ENCODE measurements around the gene SCN8A.
"Not testable (repeated sequence)": the region's sequence is repeated elsewhere in the genome, so short reads cannot be mapped to it uniquely, and the experiment has no call there.

Gene SCN8A

GRCh38 chr12:51591016-51591901 lies at the start of gene SCN8A:
SCN8A (plus strand) TSS chr12:51591233; CDS start chr12:51662818, 71,585 bp downstream.
- H3K4me1 Mint-ChIP-seq (ENCODE audit: low read depth) = peaks cover 18% of the 10 kb centered on the region
- H3K36me3 Mint-ChIP-seq (ENCODE audit: low read depth) = no peaks in the 10 kb centered on the region
- H3K27me3 Mint-ChIP-seq = peaks cover 58% of the 10 kb centered on the region
- peak within 1 kb of the TSS; percentile 85 for H3K27ac Mint-ChIP-seq
- peak; percentile 63 for DNase-seq
- H3K9me3 Mint-ChIP-seq = no peaks in the 10 kb centered on the region
- peak within 1 kb of the TSS; percentile 84 for H3K4me3 Mint-ChIP-seq

DNA sequence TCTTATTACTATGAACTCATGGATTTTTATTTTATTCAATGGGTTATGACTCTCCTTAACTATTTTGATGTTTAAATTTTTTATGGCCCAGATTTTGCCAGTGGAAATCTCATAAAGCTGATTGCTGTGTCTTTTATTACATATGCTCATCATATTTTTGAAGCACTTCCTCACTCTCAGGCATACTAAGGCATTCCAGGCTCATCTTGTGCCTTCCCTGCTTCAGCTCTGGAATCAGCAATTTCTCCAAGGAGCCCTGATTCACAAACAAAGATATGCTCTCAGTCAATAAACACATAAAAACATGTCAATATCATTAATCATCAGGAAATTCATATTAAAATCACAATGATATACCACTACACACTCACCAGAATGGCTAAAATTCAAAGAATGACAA lies 44.9 kb upstream of the SCN8A start:
- H3K4me1 Mint-ChIP-seq (ENCODE audit: low read depth) = no peaks in the 10 kb centered on the region
- H3K27me3 Mint-ChIP-seq = peaks cover 6% of the 10 kb centered on the region
- H3K36me3 Mint-ChIP-seq (ENCODE audit: low read depth) = no peaks in the 10 kb centered on the region
- H3K4me3 Mint-ChIP-seq = no peak overlapping the region
- H3K27ac Mint-ChIP-seq = no peak overlapping the region
- DNase-seq = no peak
- H3K9me3 Mint-ChIP-seq = peaks cover 2% of the 10 kb centered on the region

DNA sequence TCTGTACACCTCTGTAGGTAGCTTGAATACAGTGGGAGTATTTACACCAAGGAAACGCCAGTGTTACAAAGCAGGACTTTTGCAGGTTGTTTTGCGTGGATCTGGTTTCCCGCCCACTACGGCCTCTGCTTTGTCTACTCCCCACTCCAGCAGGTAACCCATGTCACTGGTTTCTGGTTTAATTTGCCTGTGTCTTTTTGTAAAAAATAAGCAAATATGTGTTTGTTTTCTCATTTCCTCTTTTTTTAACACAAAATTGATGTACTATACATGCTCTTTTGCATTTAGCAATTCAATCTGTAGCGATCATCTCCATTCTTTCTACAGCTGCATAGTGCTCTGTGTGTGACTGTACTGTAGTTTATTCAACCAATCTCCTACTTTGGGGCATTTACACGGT lies 43.4 kb upstream of the SCN8A start:
- Mint-ChIP-seq H3K4me1 (ENCODE audit: low read depth) (no peaks in the 10 kb centered on the region), H3K36me3 (ENCODE audit: low read depth) (no peaks in the 10 kb centered on the region), H3K4me3 (no peak overlapping the region), H3K27ac (no peak overlapping the region), H3K27me3 (peaks cover 13% of the 10 kb centered on the region), H3K9me3 (peaks cover 2% of the 10 kb centered on the region)
- DNase-seq = no peak

DNA sequence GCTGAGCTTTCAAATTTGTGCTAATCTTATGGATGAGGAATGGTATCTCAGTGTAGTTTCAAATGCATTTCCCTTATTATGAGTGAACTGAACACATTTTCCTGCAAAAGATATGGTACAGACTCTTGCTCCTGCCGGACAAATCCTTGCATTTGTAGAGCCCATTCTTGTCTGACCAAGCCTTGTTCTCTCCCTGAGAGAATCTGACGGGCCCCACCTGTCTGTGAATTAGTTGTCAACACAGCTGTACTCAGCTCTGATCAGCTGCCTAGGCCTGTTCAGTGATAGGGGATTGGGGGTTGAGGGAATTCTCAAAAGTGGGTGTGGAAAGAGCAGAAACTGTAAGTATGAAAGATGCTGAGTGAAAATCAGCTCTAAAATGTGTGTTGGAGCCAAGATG lies 42.8 kb upstream of the SCN8A start:
- peaks cover 2% of the 10 kb centered on the region for H3K9me3 Mint-ChIP-seq
- H3K36me3 Mint-ChIP-seq (ENCODE audit: low read depth) = no peaks in the 10 kb centered on the region
- peaks cover 17% of the 10 kb centered on the region for H3K27me3 Mint-ChIP-seq
- no peak overlapping the region for H3K27ac Mint-ChIP-seq
- H3K4me3 Mint-ChIP-seq = no peak overlapping the region
- DNase-seq = no peak
- H3K4me1 Mint-ChIP-seq (ENCODE audit: low read depth) = no peaks in the 10 kb centered on the region

DNA sequence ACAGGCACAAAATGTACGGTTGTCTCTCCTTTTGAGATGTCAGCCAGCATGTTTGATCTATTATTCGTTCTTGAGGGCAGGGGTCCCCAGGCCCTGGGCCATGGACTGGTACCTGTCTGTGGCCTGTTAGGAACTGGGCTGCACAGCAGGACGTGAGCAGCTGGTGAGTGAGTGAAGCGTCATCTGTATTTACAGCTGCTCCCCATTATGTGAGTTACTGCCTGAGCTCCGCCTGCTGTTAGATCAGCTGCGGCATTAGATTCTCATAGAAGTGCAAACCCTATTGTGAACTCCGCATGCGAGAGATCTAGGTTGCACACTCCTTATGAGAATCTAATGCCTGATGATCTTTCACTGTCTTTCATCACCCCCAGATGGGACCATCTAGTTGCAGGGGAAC lies 41.4 kb upstream of the SCN8A start:
- Mint-ChIP-seq H3K27ac (no peak overlapping the region), H3K4me3 (no peak overlapping the region), H3K36me3 (ENCODE audit: low read depth) (no peaks in the 10 kb centered on the region), H3K4me1 (ENCODE audit: low read depth) (no peaks in the 10 kb centered on the region), H3K27me3 (peaks cover 18% of the 10 kb centered on the region), H3K9me3 (no peaks in the 10 kb centered on the region)
- DNase-seq = no peak

- H3K4me3 Mint-ChIP-seq; H3K4me1 Mint-ChIP-seq (ENCODE audit: low read depth); DNase-seq; H3K27ac Mint-ChIP-seq; H3K9me3 Mint-ChIP-seq; H3K36me3 Mint-ChIP-seq (ENCODE audit: low read depth): not testable (repeated sequence)
- H3K27me3 Mint-ChIP-seq = peaks cover 26% of the 10 kb centered on the region
Measured at GRCh38 chr12:51568271-51569032, 22.6 kb upstream of the SCN8A start.

DNA sequence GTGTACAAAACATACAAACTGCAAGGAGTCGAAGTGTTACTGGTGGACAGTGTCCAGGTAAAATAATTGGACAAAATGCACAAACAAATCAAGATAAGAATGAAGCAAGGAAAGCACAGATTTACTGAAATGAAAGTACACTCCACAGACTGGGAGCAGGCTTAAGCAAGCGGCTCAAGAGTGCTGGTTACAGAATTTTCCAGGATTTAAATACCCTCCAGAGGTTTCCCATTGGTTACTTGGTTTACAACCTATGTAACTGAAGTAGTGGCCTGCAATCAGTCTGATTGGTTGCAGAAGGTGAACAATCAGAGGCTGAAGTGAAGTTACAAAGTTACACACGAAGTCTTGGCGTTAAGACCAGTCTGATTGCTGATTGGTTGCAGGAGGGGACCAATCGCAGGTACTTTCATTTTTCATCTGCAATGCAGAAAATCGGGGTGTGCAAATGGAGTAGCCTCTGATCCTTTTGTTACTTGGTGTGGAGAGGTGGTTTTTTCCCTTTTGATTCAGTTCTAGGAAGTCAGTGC lies 11.6 kb upstream of the SCN8A start:
- Mint-ChIP-seq H3K9me3 (peaks cover 3% of the 10 kb centered on the region), H3K36me3 (ENCODE audit: low read depth) (no peaks in the 10 kb centered on the region), H3K4me1 (ENCODE audit: low read depth) (no peaks in the 10 kb centered on the region), H3K27ac (no peak overlapping the region), H3K4me3 (no peak overlapping the region), H3K27me3 (peaks cover 45% of the 10 kb centered on the region)
- no peak for DNase-seq

- Mint-ChIP-seq H3K4me1 (ENCODE audit: low read depth) (peaks cover 18% of the 10 kb centered on the region), H3K4me3 (no peak overlapping the region), H3K27ac (no peak overlapping the region), H3K36me3 (ENCODE audit: low read depth) (no peaks in the 10 kb centered on the region), H3K27me3 (peaks cover 70% of the 10 kb centered on the region), H3K9me3 (no peaks in the 10 kb centered on the region)
- no peak for DNase-seq
Measured at GRCh38 chr12:51589060-51589459, 2.0 kb upstream of the SCN8A start.

- Mint-ChIP-seq H3K27me3 (peaks cover 68% of the 10 kb centered on the region), H3K4me1 (ENCODE audit: low read depth) (peaks cover 18% of the 10 kb centered on the region), H3K9me3 (no peaks in the 10 kb centered on the region), H3K4me3 (peak overlapping the region; percentile 84), H3K36me3 (ENCODE audit: low read depth) (no peaks in the 10 kb centered on the region), H3K27ac (no peak overlapping the region)
- no peak for DNase-seq
Measured at GRCh38 chr12:51589557-51590176, 1.4 kb upstream of the SCN8A start.

- peak overlapping the region; percentile 84 for H3K4me3 Mint-ChIP-seq
- peaks cover 18% of the 10 kb centered on the region for H3K4me1 Mint-ChIP-seq (ENCODE audit: low read depth)
- peak overlapping the region; percentile 85 for H3K27ac Mint-ChIP-seq
- peak; percentile 84 for DNase-seq
- no peaks in the 10 kb centered on the region for H3K9me3 Mint-ChIP-seq
- H3K36me3 Mint-ChIP-seq (ENCODE audit: low read depth) = no peaks in the 10 kb centered on the region
- H3K27me3 Mint-ChIP-seq = peaks cover 60% of the 10 kb centered on the region
Measured at GRCh38 chr12:51590347-51591015, 552 bp upstream of the SCN8A start.

GRCh38 chr12:51592034-51592705 lies 1.1 kb downstream of the SCN8A start:
- H3K4me3 Mint-ChIP-seq = peak overlapping the region; percentile 81
- DNase-seq = no peak
- no peaks in the 10 kb centered on the region for H3K9me3 Mint-ChIP-seq
- no peaks in the 10 kb centered on the region for H3K36me3 Mint-ChIP-seq (ENCODE audit: low read depth)
- peaks cover 18% of the 10 kb centered on the region for H3K4me1 Mint-ChIP-seq (ENCODE audit: low read depth)
- H3K27ac Mint-ChIP-seq = no peak overlapping the region
- H3K27me3 Mint-ChIP-seq = peaks cover 64% of the 10 kb centered on the region

GRCh38 chr12:51593021-51593420 lies 2.0 kb downstream of the SCN8A start:
- Mint-ChIP-seq H3K36me3 (ENCODE audit: low read depth) (no peaks in the 10 kb centered on the region), H3K4me3 (no peak overlapping the region), H3K4me1 (ENCODE audit: low read depth) (peaks cover 18% of the 10 kb centered on the region), H3K9me3 (no peaks in the 10 kb centered on the region), H3K27me3 (peaks cover 62% of the 10 kb centered on the region), H3K27ac (no peak overlapping the region)
- DNase-seq = no peak

DNA sequence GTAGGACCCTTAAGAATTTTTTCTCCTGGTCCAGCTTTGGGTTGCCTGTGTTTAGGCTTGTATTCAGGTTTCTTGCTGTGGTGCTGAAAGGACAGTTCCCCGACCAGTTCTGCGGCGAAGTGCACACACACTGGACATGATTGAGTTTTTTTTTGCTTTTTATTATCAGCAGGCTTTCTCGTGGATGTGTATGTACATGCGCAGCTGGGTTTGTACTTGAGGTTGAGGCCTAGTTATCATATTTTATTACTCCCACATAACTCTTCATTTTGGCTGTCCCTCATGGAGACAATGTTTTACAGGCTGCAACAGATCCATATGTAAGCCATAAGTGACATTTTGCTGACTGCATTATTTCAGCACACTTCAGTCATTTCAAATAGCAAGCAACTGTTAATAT lies 2.5 kb downstream of the SCN8A start:
- H3K27me3 Mint-ChIP-seq = peaks cover 64% of the 10 kb centered on the region
- H3K4me3 Mint-ChIP-seq = no peak overlapping the region
- DNase-seq = no peak
- H3K4me1 Mint-ChIP-seq (ENCODE audit: low read depth) = peaks cover 18% of the 10 kb centered on the region
- H3K36me3 Mint-ChIP-seq (ENCODE audit: low read depth) = no peaks in the 10 kb centered on the region
- H3K9me3 Mint-ChIP-seq = no peaks in the 10 kb centered on the region
- H3K27ac Mint-ChIP-seq = no peak overlapping the region

DNA sequence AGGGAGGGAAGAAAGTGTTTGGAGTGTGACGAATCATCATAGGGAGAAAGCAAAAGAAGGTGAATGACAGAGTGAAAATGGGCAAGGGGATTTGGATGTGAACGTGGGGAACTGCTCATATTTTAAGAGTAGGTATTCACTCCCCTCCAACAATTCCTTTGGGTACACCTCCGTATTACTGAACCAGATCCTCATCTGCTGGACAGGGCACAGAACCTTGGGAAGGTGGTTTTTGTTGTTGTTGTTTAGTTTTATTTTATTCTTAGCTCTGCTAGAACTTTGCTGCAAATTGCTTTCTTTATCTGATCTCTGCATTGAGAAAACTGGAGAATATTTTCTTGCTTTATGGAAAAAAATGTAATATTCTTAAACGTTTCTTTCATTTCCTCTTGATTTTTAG lies 7.1 kb downstream of the SCN8A start:
- peaks cover 41% of the 10 kb centered on the region for H3K27me3 Mint-ChIP-seq

More for the DNA sequence above, 7.1 kb downstream of the SCN8A start:
- H3K36me3 Mint-ChIP-seq (ENCODE audit: low read depth) = no peaks in the 10 kb centered on the region
- H3K27ac Mint-ChIP-seq = no peak overlapping the region
- no peak overlapping the region for H3K4me3 Mint-ChIP-seq
- H3K9me3 Mint-ChIP-seq = no peaks in the 10 kb centered on the region
- DNase-seq = no peak
- no peaks in the 10 kb centered on the region for H3K4me1 Mint-ChIP-seq (ENCODE audit: low read depth)
